K562 (cell line): Measurements from ENCODE around the gene SNX3. TPM values are rescaled to one million over a fixed set of nuclear protein-coding genes. Genes with fewer than 3 reads are reported as not detected.

Experiments used
- CBFA2T3 ChIP-seq: fragments of 450-650 bp; IDR thresholded peaks from 2 replicates; pipeline ENCODE4 v1.6.1; 2017
- CC2D1A ChIP-seq: fragments of 450-650 bp; IDR thresholded peaks from 2 replicates; pipeline ENCODE4 v1.6.1; 2017; ENCODE audit warnings: mild to moderate bottlenecking
- CREB1 ChIP-seq, 2 experiments: sonication (generic) in 1 of 2; formaldehyde crosslinking in 1 of 2; IDR thresholded peaks; 2 replicates each; pipeline versions ENCODE4 v1.6.1 to v1.8.0; 2012 to 2022; ENCODE audit warnings: inconsistent platforms in 1 of 2, mild to moderate bottlenecking in 1 of 2, missing genetic modification reagents in 1 of 2, moderate library complexity in 1 of 2
- CTCFL ChIP-seq: IDR thresholded peaks from 2 replicates; pipeline ENCODE4 v1.6.1; 2011; ENCODE audit warnings: borderline replicate concordance, low read depth, mild to moderate bottlenecking, moderate library complexity, low read length; ENCODE audit not compliant: insufficient read depth, poor library complexity, severe bottlenecking
- DACH1 ChIP-seq: fragments of 450-650 bp; IDR thresholded peaks from 2 replicates; pipeline ENCODE4 v1.6.1; 2018; ENCODE audit not compliant: partially characterized antibody
- EGR1 ChIP-seq: fragments of 450-650 bp; conservative IDR thresholded peaks from 2 replicates; pipeline ENCODE4 v1.6.1; 2017; ENCODE audit warnings: mild to moderate bottlenecking
- GATAD2A ChIP-seq: fragments of 450-650 bp; IDR thresholded peaks from 2 replicates; pipeline ENCODE4 v1.6.1; 2017
- HCFC1 ChIP-seq: IDR thresholded peaks from 2 replicates; pipeline ENCODE4 v1.6.1; 2012; ENCODE audit warnings: low read depth, low read length, improper control_type of control experiment
- HDAC1 ChIP-seq, 2 experiments: fragments of 450-650 bp; IDR thresholded peaks; 2 replicates each; pipeline ENCODE4 v1.6.1; 2016 to 2017; ENCODE audit warnings: inconsistent platforms in 1 of 2, mild to moderate bottlenecking in 1 of 2, moderate library complexity in 1 of 2
- IRF9 ChIP-seq: fragments of 450-650 bp; IDR thresholded peaks from 2 replicates; pipeline ENCODE4 v1.6.1; 2016; ENCODE audit warnings: missing biosample characterization, missing genetic modification characterization
- MAFG ChIP-seq: fragments of 450-650 bp; conservative IDR thresholded peaks from 2 replicates; pipeline ENCODE4 v1.6.1; 2016; ENCODE audit warnings: missing genetic modification characterization, missing compliant biosample characterization
- NR1H2 ChIP-seq: sonication (generic); formaldehyde crosslinking; IDR thresholded peaks from 2 replicates; pipeline ENCODE4 v1.4.0; 2020; ENCODE audit warnings: mild to moderate bottlenecking, missing genetic modification reagents
- RCOR1 ChIP-seq, 2 experiments: IDR thresholded peaks; 2 replicates each; pipeline ENCODE4 v1.6.1; 2012; ENCODE audit warnings: low read depth in 2 of 2, low read length in 2 of 2, borderline replicate concordance in 1 of 2, improper control_type of control experiment in 1 of 2
- SIN3A ChIP-seq, 2 experiments: fragments of 150-350 bp in 1 of 2; IDR thresholded peaks; 2 replicates each; pipeline ENCODE4 v1.6.1; 2011 to 2016; ENCODE audit warnings: borderline replicate concordance in 2 of 2, low read depth in 2 of 2, low read length in 2 of 2, mild to moderate bottlenecking in 2 of 2, moderate library complexity in 2 of 2; ENCODE audit not compliant: control insufficient read depth in 1 of 2
- SP1 ChIP-seq: sonication (generic); formaldehyde crosslinking; IDR thresholded peaks from 2 replicates; pipeline ENCODE4 v1.8.1; 2022; ENCODE audit warnings: mild to moderate bottlenecking, missing genetic modification reagents
- SRSF7 ChIP-seq: fragments of 200-400 bp; formaldehyde crosslinking; optimal IDR thresholded peaks from 2 replicates; pipeline ENCODE3; 2017; ENCODE audit warnings: mild to moderate bottlenecking, low read depth, low read length
- TBP ChIP-seq: optimal IDR thresholded peaks from 2 replicates; pipeline ENCODE3; 2011; ENCODE audit warnings: low read depth, low read length, improper control_type of control experiment
- TFAP4 ChIP-seq: sonication (generic); formaldehyde crosslinking; IDR thresholded peaks from 2 replicates; pipeline ENCODE4 v1.8.0; 2022; ENCODE audit warnings: missing genetic modification reagents, mild to moderate bottlenecking, moderate library complexity, borderline replicate concordance
- ZBTB7A ChIP-seq: IDR thresholded peaks from 2 replicates; pipeline ENCODE4 v1.6.1; 2011; ENCODE audit warnings: low read depth, mild to moderate bottlenecking, low read length, moderate library complexity, borderline replicate concordance; ENCODE audit not compliant: control insufficient read depth
- ZNF217 ChIP-seq: sonication (generic); formaldehyde crosslinking; IDR thresholded peaks from 2 replicates; pipeline ENCODE4 v1.8.0; 2022; ENCODE audit warnings: mild to moderate bottlenecking, missing genetic modification reagents
- ZNF431 ChIP-seq: sonication (generic); formaldehyde crosslinking; IDR thresholded peaks from 2 replicates; pipeline ENCODE4 v1.8.0; 2022; ENCODE audit warnings: mild to moderate bottlenecking, missing genetic modification reagents
- polyA plus RNA-seq, 8 experiments: library from polyadenylated mRNA; depleted of rRNA in 4 of 8; stranded (reverse) in 5 of 8; unstranded in 3 of 8; fragments of >200 nt; fragmentation: Nextera tagmentation in 2 of 8; fragmentation: Illumina TruSeq in 1 of 8; extraction: Ambion mirVana in 2 of 8; extraction: Trizol in 1 of 8; gene quantifications; 2 replicates each; pipeline versions ENCODE4 v1.2.1 to v1.2.3, GENCODE V29; 2011 to 2014; ENCODE audit warnings: inconsistent platforms in 1 of 8, missing spikeins in 1 of 8
- total RNA-seq, 7 experiments: library from RNA; depleted of rRNA in 6 of 7; stranded (reverse); fragments of >200 nt in 6 of 7; fragmentation: Illumina TruSeq in 2 of 7; extraction: Trizol in 2 of 7; gene quantifications; 2 replicates each; pipeline versions ENCODE4 v1.2.1 to v1.2.3, GENCODE V29; 2011 to 2021; ENCODE audit warnings: low replicate concordance in 1 of 7
- TF ChIP-seq, protein P1 (sequence below): sonication (generic); formaldehyde crosslinking; IDR thresholded peaks from 2 replicates; pipeline ENCODE4 v1.8.1; 2022; ENCODE audit warnings: missing genetic modification reagents

SNX3 gene
- total and polyA plus RNA-seq, 9 of the 15 experiments (the other 6 are each of a cell fraction or from before 2014, with no cell fraction given), result 48.9 to 410 (median 159) TPM

DNA sequence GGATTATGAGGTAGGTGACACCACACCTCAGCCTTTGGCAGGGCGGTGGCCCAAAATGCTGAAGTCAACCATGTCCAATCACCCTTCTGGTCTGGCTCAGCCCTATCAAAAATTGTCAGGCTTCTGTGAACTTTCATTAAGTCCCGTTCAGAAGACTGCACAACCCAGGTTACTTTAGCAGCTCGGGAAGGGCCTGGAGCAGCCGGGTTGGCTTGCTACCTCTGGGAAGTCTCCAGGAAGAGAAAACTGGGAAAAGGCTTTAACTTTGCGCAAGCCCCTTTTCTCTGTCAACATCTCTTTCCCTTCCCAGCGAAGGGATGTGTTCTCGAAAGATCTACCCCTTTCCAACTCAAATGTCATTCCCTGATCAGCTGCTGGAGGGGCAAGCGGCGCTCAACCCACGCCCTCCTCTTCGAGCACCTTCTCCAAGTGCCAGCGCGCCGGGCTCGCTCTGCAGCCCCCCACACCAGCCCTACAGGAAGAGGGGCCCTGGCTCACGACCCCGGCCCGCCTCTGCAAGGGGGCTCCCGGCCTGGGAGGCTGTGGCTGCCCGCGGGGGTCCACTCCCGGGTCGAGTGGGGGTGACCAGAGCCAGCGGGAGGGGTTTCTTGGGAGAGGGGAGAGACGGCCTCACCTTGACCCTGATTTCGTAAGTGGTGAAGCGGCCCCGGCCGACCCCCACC lies 573 bp downstream of the SNX3 start (continued):
- peak; percentile 33; the same call in 1 of the 2 replicates for TF ChIP-seq EGR1
- TF ChIP-seq DACH1, result no peak
- no peak for TF ChIP-seq CTCFL
- TF ChIP-seq RCOR1 (IDR thresholded peaks at IDR 0.05; ENCODE audit: borderline replicate concordance in 1 of 2, low read depth in 2 of 2, low read length in 2 of 2), result no peak
- TF ChIP-seq CBFA2T3, result peak; percentile 34; the same call in 1 of the 2 replicates
- TF ChIP-seq HCFC1, result no peak
- peak; percentile 85 for TF ChIP-seq TFAP4 (CRISPR knock-in tag)
- TF ChIP-seq SP1, result no peak
- TF ChIP-seq MAFG (tag), result no peak
- peak; percentile 61 to 78; a peak in 1 of 4 replicates for TF ChIP-seq SIN3A (IDR thresholded peaks at IDR 0.05; ENCODE audit: borderline replicate concordance in 2 of 2, control insufficient read depth in 1 of 2, low read depth in 2 of 2, low read length in 2 of 2)
- TF ChIP-seq TBP, result peak; percentile 43
- TF ChIP-seq NR1H2, result 0 out of 2 replicates have a peak, but pooled peaks have one; percentile 82
- no peak for TF ChIP-seq ZNF431 (CRISPR knock-in tag)
- no peak for TF ChIP-seq CC2D1A
- TF ChIP-seq, protein P1, sequence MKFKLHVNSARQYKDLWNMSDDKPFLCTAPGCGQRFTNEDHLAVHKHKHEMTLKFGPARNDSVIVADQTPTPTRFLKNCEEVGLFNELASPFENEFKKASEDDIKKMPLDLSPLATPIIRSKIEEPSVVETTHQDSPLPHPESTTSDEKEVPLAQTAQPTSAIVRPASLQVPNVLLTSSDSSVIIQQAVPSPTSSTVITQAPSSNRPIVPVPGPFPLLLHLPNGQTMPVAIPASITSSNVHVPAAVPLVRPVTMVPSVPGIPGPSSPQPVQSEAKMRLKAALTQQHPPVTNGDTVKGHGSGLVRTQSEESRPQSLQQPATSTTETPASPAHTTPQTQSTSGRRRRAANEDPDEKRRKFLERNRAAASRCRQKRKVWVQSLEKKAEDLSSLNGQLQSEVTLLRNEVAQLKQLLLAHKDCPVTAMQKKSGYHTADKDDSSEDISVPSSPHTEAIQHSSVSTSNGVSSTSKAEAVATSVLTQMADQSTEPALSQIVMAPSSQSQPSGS (CRISPR knock-in tag), result no peak
- TF ChIP-seq GATAD2A, result peak; percentile 49; the same call in 1 of the 2 replicates
- peak in 1 of 2 experiments; percentile 70; a peak in 1 of 4 replicates for TF ChIP-seq HDAC1 (IDR thresholded peaks at IDR 0.05)
- TF ChIP-seq SRSF7, result no peak
- no peak for TF ChIP-seq IRF9
- TF ChIP-seq ZBTB7A, result peak; percentile 48; the same call in 1 of the 2 replicates
- TF ChIP-seq CREB1 (IDR thresholded peaks at IDR 0.05), result 0 out of 2 replicates have a peak, but pooled peaks have one; percentile 19
- no peak for TF ChIP-seq CREB1 (CRISPR knock-in tag; IDR thresholded peaks at IDR 0.05)
- TF ChIP-seq ZNF217 (CRISPR knock-in tag), result no peak
- TF ChIP-seq, all 486 proteins: peak for 27
